ENCODE results near the gene AMOTL2.

The AMOTL2 gene

GRCh38 chr3:134330883-134331810 lies 43.1 kb downstream of the AMOTL2 start:
- DNase-seq: no peak

GRCh38 chr3:134328846-134329245 lies 45.4 kb downstream of the AMOTL2 start:
- DNase-seq: no peak

- no peak for DNase-seq
Observed at GRCh38 chr3:134328147-134328591, 46.1 kb downstream of the AMOTL2 start.

GRCh38 chr3:134327594-134327975 lies 46.7 kb downstream of the AMOTL2 start:
- DNase-seq: no peak

- no peak for DNase-seq
Observed at GRCh38 chr3:134326760-134327593, 47.3 kb downstream of the AMOTL2 start.

- DNase-seq: no peak
Observed at GRCh38 chr3:134326126-134326525, 48.1 kb downstream of the AMOTL2 start.

- no peak for DNase-seq
Observed at GRCh38 chr3:134325706-134326105, 48.5 kb downstream of the AMOTL2 start.

- no peak for DNase-seq
Observed at GRCh38 chr3:134325061-134325705, 49.1 kb downstream of the AMOTL2 start.

- DNase-seq: no peak
Observed at GRCh38 chr3:134323966-134324962, 50.0 kb downstream of the AMOTL2 start.

GRCh38 chr3:134322286-134322685 lies 52.0 kb downstream of the AMOTL2 start:
- no peak for DNase-seq

- no peak for DNase-seq
Observed at GRCh38 chr3:134320749-134321148, 53.5 kb downstream of the AMOTL2 start.

GRCh38 chr3:134319931-134320330 lies 54.3 kb downstream of the AMOTL2 start:
- no peak for DNase-seq

GRCh38 chr3:134318166-134318565 lies 56.1 kb downstream of the AMOTL2 start:
- no peak for DNase-seq

- DNase-seq: no peak
Observed at GRCh38 chr3:134317106-134317947, 56.9 kb downstream of the AMOTL2 start.

GRCh38 chr3:134315286-134316106 lies 58.8 kb downstream of the AMOTL2 start:
- DNase-seq: no peak

GRCh38 chr3:134314588-134315285 lies 59.5 kb downstream of the AMOTL2 start:
- DNase-seq: no peak

- no peak for DNase-seq
Observed at GRCh38 chr3:134313847-134314587, 60.2 kb downstream of the AMOTL2 start.

Measured in effector CD4-positive, alpha-beta T cell (primary cell).